Epithelial cell of esophagus (primary cell): Measurements from ENCODE around the gene TAX1BP1.

Source experiments
- DNase-seq: peaks from one replicate; pipeline ENCODE4 v3.0.0; 2010; ENCODE audit warnings: low read depth
- H3K4me3 ChIP-seq: 2 replicates; pipeline ENCODE4 v1.5.1; 2011; ENCODE audit warnings: mild to moderate bottlenecking, low read length, control low read depth
- TF ChIP-seq, protein P1 (sequence below): IDR thresholded peaks from 2 replicates; pipeline ENCODE4 v1.5.1; 2011; ENCODE audit warnings: low read depth, mild to moderate bottlenecking, low read length, control low read depth, inconsistent platforms; ENCODE audit not compliant: insufficient read depth; ENCODE audit errors: missing control alignments

Gene TAX1BP1

DNA sequence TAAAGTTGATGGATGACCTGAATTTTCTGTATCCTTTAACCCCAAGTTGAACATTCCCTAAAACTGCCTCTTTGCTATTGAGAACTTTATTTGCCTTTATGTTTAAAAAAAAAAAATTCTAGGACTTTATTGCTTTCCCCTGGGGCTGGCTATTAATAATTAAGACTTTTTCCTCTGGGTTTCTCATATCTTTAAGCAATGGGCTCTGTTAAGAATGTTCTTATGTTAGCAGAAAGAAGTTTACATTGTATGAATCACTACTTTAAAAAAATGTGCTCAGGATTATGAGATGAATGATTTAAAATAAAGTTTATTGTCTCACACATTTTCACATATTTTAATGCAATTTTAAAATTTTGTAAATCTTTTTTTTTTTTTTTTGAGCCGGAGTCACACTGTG lies 19.5 kb downstream of the TAX1BP1 start:
- TF ChIP-seq, protein P1, sequence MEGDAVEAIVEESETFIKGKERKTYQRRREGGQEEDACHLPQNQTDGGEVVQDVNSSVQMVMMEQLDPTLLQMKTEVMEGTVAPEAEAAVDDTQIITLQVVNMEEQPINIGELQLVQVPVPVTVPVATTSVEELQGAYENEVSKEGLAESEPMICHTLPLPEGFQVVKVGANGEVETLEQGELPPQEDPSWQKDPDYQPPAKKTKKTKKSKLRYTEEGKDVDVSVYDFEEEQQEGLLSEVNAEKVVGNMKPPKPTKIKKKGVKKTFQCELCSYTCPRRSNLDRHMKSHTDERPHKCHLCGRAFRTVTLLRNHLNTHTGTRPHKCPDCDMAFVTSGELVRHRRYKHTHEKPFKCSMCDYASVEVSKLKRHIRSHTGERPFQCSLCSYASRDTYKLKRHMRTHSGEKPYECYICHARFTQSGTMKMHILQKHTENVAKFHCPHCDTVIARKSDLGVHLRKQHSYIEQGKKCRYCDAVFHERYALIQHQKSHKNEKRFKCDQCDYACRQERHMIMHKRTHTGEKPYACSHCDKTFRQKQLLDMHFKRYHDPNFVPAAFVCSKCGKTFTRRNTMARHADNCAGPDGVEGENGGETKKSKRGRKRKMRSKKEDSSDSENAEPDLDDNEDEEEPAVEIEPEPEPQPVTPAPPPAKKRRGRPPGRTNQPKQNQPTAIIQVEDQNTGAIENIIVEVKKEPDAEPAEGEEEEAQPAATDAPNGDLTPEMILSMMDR = no peak
- no peak for DNase-seq
- no peak overlapping the region for H3K4me3 ChIP-seq

DNA sequence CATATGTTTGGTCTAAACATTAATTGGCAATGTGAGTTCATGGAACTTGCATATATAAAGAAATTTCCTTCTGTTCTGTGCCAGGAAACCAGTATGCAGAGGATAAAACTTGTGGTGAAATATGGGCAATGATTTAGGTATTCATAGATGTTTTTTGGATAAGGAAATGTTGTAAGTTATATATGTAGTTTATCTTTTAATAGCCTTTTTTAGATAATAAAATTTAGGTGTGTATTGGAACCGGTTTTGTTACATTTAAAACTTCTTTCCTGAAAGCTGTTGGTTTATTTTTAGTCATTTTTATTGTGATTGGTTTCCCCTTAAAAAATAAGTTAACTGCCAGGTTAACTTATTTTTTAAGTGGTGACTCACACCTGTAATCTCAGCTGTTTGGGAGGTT lies 22.1 kb downstream of the TAX1BP1 start:
- DNase-seq = no peak
- TF ChIP-seq, protein P1 = no peak
- no peak overlapping the region for H3K4me3 ChIP-seq

DNA sequence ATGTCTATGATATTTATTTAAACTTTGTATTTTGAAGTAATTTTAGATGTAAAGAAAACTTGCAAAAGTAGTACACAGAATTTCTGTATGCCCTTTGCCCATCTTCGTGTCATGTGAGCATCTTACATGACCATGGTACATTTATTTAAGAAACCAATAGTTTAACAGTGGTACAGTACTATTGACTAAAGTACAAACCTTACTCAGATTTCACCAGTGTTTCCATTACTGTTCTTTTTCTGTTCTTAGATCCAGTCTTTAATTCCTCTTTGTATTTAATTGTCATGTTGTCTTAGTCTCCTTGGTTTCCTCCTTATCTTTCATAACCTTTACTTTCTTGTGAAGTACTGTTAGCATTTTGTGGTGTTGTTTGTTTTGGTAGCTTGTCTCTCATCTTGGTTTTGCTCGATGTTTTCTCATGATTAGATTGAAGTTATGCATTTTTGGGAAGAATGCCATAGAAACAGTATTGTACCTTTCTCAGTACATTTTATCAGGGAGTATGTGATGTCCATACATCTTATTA lies 24.1 kb downstream of the TAX1BP1 start:
- TF ChIP-seq, protein P1 = no peak
- DNase-seq = no peak
- H3K4me3 ChIP-seq = no peak overlapping the region

DNA sequence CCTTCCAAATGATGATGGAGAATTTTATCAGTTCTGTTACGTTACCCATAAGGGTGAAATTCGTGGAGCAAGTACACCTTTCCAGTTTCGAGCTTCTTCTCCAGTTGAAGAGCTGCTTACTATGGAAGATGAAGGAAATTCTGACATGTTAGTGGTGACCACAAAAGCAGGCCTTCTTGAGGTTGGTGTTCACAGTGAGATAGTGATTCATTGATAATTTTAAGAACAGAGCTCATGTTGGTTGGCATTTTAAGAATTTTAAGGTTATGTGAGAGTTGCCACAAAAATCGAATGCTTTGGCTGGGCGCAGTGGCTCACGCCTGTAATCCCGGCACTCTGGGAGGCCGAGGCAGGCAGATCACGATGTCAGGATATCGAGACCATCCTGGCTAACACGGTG lies 25.9 kb downstream of the TAX1BP1 start:
- no peak overlapping the region for H3K4me3 ChIP-seq
- no peak for DNase-seq
- TF ChIP-seq, protein P1 = no peak

DNA sequence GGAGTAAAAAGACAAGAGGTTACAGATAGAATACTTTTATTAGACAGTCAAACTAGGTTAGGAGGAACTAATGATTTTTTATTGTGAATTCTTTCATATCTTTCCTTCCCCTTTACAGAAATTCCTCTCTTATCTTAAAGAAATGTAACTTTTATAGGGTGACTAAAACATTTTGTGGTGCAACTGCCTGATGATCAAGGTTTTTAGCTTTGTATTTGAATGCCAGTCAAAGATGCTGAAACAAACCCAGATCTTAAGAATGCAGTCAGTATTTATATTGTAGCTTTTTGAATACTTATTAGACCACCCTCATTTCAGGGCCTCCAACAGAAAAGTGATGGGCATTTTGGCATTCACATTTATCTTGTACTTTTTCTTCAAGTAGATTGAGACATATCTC lies 27.4 kb downstream of the TAX1BP1 start:
- no peak for DNase-seq
- TF ChIP-seq, protein P1 = no peak
- no peak overlapping the region for H3K4me3 ChIP-seq

DNA sequence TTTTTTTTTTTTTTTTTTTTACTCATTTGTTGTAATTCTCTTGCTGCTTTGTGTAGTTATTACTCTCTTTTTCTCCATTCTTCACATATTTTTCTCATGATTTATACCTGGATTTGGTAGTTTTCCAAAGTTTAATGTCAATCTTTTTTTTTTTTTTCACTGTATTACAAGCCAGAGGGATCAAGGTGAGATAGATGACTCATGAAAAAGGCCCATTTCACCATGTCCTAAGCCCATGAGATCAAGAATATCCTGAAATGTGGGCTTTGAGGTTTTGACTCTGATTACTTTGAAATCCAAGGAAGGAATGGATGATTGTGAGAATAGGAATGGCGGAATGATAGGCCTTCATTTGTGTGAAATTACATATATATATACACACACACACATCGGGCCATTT lies 31.1 kb downstream of the TAX1BP1 start:
- TF ChIP-seq, protein P1 = no peak
- no peak overlapping the region for H3K4me3 ChIP-seq
- peak; percentile 91 for DNase-seq

DNA sequence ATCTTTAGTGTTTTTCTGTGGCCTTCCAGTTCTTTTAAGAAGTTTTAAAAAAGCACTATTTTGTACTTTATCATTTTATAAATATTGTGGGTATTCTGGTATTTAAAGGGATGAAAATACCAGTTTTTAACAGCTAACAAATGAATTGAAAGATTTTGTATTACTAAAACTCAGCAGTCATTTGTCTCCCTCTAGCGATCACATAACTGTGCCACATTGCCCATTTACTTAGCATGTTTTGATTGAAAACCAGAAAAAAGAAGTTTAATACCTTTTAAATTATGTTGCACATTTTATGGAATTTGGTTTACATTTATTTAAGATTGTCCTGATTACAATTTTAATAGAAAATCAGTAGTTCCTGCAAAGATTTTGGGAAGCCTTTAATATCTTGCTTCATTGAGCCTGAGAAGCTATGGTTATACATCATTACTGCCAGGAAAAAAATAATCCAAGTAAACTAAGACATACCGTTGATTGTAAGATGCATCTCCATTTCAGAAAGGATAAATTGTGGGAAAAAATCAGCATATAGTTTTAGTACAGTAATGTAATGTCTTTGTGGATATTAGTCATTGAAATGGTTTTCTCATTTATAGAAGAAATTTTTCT lies 34.9 kb downstream of the TAX1BP1 start:
- peak; percentile 45 for DNase-seq
- H3K4me3 ChIP-seq = no peak overlapping the region
- TF ChIP-seq, protein P1 = peak; percentile 66
